Caco-2 (cell line): ENCODE measurements around the gene CLNK. TPM values are rescaled to one million over a fixed set of nuclear protein-coding genes. Genes with fewer than 3 reads are reported as not detected.

Experiments used
- BruUV-seq: library from RNA; stranded (reverse); fragments of 400-500 nt; replicated peaks from 2 replicates; lab custom pipeline; 2021; lab: Mats Ljungman, UMichigan
- CTCF ChIA-PET: fragments of 300-600 bp; sonication (Branson Sonifier 250); formaldehyde crosslinking; loops from one replicate; lab custom pipeline; 2022; ENCODE audit warnings: antibody characterized with exemption; lab: Charles Lee
- POLR2A ChIA-PET: fragments of 300-600 bp; sonication (Branson Sonifier 250); formaldehyde crosslinking; loops from one replicate; lab custom pipeline; 2022; ENCODE audit warnings: antibody characterized with exemption; lab: Charles Lee
- DNase-seq, 2 experiments: peaks; one replicate each; pipeline versions ENCODE4 v3.0.0 to v3.0.0-alpha.2; 2020 to 2022
- H3K27me3 ChIP-seq: replicated peaks from 2 replicates; pipeline ENCODE4 v1.6.0; 2011; ENCODE audit warnings: low read length; ENCODE audit not compliant: control insufficient read depth, insufficient read depth
- H3K36me3 ChIP-seq: 2 replicates; pipeline ENCODE4 v1.5.1; 2011; ENCODE audit warnings: low read length; ENCODE audit not compliant: control insufficient read depth, insufficient read depth
- H3K4me1 ChIP-seq: fragments of 250-450 bp; sonication (Bioruptor Pico); 2 replicates; pipeline ENCODE4 v1.5.1; 2020; ENCODE audit warnings: mild to moderate bottlenecking
- H3K4me3 ChIP-seq: 2 replicates; pipeline ENCODE4 v1.5.1; 2011; ENCODE audit warnings: low read depth, mild to moderate bottlenecking, control low read depth, low read length
- H3K9me3 ChIP-seq: fragments of 250-450 bp; sonication (Bioruptor Pico); 2 replicates; pipeline ENCODE4 v1.5.1; 2020; ENCODE audit warnings: mild to moderate bottlenecking, moderate library complexity
- H3K27ac Mint-ChIP-seq: one replicate; pipeline ENCODE4 v1.8.0; 2022; ENCODE audit warnings: mixed read lengths; ENCODE audit not compliant: unreplicated experiment
- H3K27me3 Mint-ChIP-seq: one replicate; pipeline ENCODE4 v1.8.0; 2022; ENCODE audit warnings: mixed read lengths; ENCODE audit not compliant: insufficient read depth, unreplicated experiment
- H3K36me3 Mint-ChIP-seq: one replicate; pipeline ENCODE4 v1.8.0; 2022; ENCODE audit warnings: mild to moderate bottlenecking, mixed read lengths; ENCODE audit not compliant: insufficient read depth, unreplicated experiment
- H3K4me1 Mint-ChIP-seq: one replicate; pipeline ENCODE4 v1.8.0; 2022; ENCODE audit warnings: low read depth, mixed read lengths; ENCODE audit not compliant: unreplicated experiment
- H3K4me3 Mint-ChIP-seq: one replicate; pipeline ENCODE4 v1.8.0; 2022; ENCODE audit warnings: mild to moderate bottlenecking, moderate library complexity, mixed read lengths; ENCODE audit not compliant: unreplicated experiment
- H3K9me3 Mint-ChIP-seq: one replicate; pipeline ENCODE4 v1.8.0; 2022; ENCODE audit warnings: mixed read lengths; ENCODE audit not compliant: unreplicated experiment
- intact Hi-C: fragments of 100-400 bp; cut with micrococcal nuclease; formaldehyde crosslinking; loops from one replicate; pipeline ENCODE4 v1.10.0; 2022; ENCODE audit not compliant: unreplicated experiment
- total RNA-seq: library from RNA; stranded (reverse); gene quantifications from 2 replicates; pipeline ENCODE4 v1.2.3, GENCODE V29; 2022
- TF ChIP-seq, protein P1 (sequence below), 2 experiments: fragments of 200-600 bp in 1 of 2; IDR thresholded peaks; 1 replicate in 1 of 2; 2 replicates in 1 of 2; pipeline versions ENCODE4 v1.5.1 to v1.8.0; 2011 to 2022; ENCODE audit warnings: antibody characterized with exemption in 1 of 2, control low read depth in 1 of 2, inconsistent platforms in 1 of 2, low read depth in 1 of 2, low read length in 1 of 2, mild to moderate bottlenecking in 1 of 2, moderate library complexity in 1 of 2; ENCODE audit not compliant: insufficient read depth in 1 of 2, severe bottlenecking in 1 of 2, unreplicated experiment in 1 of 2

Gene CLNK
- total RNA-seq, 1 experiment from 2014 or later = not detected

DNA sequence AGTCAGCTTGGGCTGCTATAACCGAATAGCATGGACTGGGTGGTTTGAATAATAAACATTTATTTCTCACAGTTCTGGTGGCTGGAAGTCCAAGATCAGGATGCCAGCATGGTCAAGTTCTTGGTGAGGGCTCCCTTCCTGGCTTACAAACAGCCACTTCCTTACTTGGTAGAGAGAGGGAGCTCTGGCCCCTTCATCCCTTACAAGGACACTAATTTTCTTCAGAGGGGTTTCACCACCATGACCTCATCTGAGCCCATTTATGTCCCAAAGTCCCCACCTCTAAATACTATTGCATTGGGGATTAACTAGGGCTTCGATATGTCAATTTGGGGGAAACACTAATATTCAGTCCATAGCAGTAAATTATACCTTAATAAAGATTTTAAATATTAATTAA is 61.8 kb downstream of the CLNK start:
- no peaks in the 10 kb centered on the region for H3K9me3 ChIP-seq
- H3K36me3 ChIP-seq = no peaks in the 10 kb centered on the region
- no TSS peak for BruUV-seq
- H3K4me1 Mint-ChIP-seq = peaks cover 20% of the 10 kb centered on the region
- H3K27ac Mint-ChIP-seq = no peak overlapping the region
- intact Hi-C loops = loop anchor here (5.0 kb wide), 2 partner anchors 35 to 210 kb away; no protein-coding TSS in a partner anchor
- ChIA-PET POLR2A (no interaction called here), CTCF (no interaction called here)
- H3K4me1 ChIP-seq = peaks cover 29% of the 10 kb centered on the region
- H3K27me3 ChIP-seq = no peaks in the 10 kb centered on the region
- H3K36me3 Mint-ChIP-seq = no peaks in the 10 kb centered on the region
- H3K4me3 Mint-ChIP-seq = no peak overlapping the region
- no peak for DNase-seq
- TF ChIP-seq, protein P1, sequence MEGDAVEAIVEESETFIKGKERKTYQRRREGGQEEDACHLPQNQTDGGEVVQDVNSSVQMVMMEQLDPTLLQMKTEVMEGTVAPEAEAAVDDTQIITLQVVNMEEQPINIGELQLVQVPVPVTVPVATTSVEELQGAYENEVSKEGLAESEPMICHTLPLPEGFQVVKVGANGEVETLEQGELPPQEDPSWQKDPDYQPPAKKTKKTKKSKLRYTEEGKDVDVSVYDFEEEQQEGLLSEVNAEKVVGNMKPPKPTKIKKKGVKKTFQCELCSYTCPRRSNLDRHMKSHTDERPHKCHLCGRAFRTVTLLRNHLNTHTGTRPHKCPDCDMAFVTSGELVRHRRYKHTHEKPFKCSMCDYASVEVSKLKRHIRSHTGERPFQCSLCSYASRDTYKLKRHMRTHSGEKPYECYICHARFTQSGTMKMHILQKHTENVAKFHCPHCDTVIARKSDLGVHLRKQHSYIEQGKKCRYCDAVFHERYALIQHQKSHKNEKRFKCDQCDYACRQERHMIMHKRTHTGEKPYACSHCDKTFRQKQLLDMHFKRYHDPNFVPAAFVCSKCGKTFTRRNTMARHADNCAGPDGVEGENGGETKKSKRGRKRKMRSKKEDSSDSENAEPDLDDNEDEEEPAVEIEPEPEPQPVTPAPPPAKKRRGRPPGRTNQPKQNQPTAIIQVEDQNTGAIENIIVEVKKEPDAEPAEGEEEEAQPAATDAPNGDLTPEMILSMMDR (IDR thresholded peaks at IDR 0.05; ENCODE audit: insufficient read depth in 1 of 2, low read depth in 1 of 2, low read length in 1 of 2, severe bottlenecking in 1 of 2, unreplicated experiment in 1 of 2) = no peak
- no peak overlapping the region for H3K4me3 ChIP-seq
- H3K9me3 Mint-ChIP-seq = peaks cover 20% of the 10 kb centered on the region
- no peaks in the 10 kb centered on the region for H3K27me3 Mint-ChIP-seq

DNA sequence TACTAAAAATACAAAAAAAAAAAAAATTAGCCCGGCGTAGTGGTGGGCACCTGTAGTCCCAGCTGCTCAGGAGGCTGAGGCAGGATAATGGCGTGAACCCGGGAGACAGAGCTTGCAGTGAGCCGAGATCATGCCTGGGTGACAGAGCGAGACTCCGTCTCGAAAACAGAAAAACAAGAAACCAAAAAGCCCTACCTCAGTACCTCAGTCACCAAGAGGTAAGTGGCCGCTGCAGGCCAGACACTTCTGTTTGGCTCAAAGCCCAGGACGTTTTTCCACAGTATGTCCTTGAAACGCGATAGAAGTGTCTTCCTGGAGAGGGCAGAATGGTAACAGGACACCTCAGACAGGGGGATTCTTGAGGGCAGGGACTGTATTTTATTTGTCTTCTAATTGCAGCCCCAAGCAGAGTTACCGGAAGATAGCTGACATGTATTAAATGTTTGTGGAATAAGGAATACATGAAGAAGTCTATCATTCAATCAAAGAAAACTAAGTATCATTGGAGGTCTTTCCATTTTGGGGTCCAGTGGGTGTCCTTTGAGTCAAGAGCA is 63.6 kb downstream of the CLNK start:
- Mint-ChIP-seq H3K4me3 (no peak overlapping the region), H3K27me3 (no peaks in the 10 kb centered on the region), H3K9me3 (peaks cover 20% of the 10 kb centered on the region), H3K4me1 (peaks cover 20% of the 10 kb centered on the region), H3K36me3 (no peaks in the 10 kb centered on the region), H3K27ac (no peak overlapping the region)
- TF ChIP-seq, protein P1 (IDR thresholded peaks at IDR 0.05; ENCODE audit: insufficient read depth in 1 of 2, low read depth in 1 of 2, low read length in 1 of 2, severe bottlenecking in 1 of 2, unreplicated experiment in 1 of 2) = no peak
- ChIA-PET CTCF (interaction anchor here (0.7 kb wide), 1 partner anchor 1008 kb away, joined by 4 read pairs; no protein-coding TSS in a partner anchor), POLR2A (no interaction called here)
- intact Hi-C loops = loop anchor here (5.0 kb wide), 2 partner anchors 36 to 211 kb away; no protein-coding TSS in a partner anchor
- Histone ChIP-seq H3K4me1 (peaks cover 29% of the 10 kb centered on the region), H3K4me3 (no peak overlapping the region), H3K9me3 (no peaks in the 10 kb centered on the region), H3K27me3 (no peaks in the 10 kb centered on the region), H3K36me3 (no peaks in the 10 kb centered on the region)
- no TSS peak for BruUV-seq
- no peak for DNase-seq

DNA sequence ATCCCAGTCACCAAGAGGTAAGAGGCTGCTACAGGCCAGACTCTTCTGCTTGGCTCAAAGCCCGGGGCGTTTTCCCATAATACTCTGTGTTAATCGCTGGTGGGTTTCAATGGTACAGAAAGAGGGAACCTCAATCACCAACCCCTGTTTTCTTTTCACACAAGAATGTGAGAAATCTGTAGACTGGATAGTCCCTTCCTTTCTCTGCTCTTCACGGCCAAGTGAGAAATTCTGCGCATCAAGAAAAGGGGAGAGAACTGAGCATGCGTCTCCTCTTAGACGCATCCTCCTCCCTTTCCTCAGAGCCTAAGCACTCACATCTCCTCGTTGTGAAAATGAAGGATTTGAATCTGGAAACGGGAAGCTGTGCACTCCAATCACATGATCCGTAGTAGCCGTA is 64.7 kb downstream of the CLNK start:
- no peak for DNase-seq
- Mint-ChIP-seq H3K4me1 (peaks cover 14% of the 10 kb centered on the region), H3K9me3 (peaks cover 9% of the 10 kb centered on the region), H3K27me3 (no peaks in the 10 kb centered on the region), H3K36me3 (no peaks in the 10 kb centered on the region), H3K4me3 (no peak overlapping the region), H3K27ac (no peak overlapping the region)
- no peaks in the 10 kb centered on the region for H3K36me3 ChIP-seq
- ChIA-PET CTCF (no interaction called here), POLR2A (no interaction called here)
- no peaks in the 10 kb centered on the region for H3K9me3 ChIP-seq
- H3K4me3 ChIP-seq = no peak overlapping the region
- BruUV-seq = no TSS peak
- H3K27me3 ChIP-seq = no peaks in the 10 kb centered on the region
- peaks cover 22% of the 10 kb centered on the region for H3K4me1 ChIP-seq
- TF ChIP-seq, protein P1 (IDR thresholded peaks at IDR 0.05; ENCODE audit: insufficient read depth in 1 of 2, low read depth in 1 of 2, low read length in 1 of 2, severe bottlenecking in 1 of 2, unreplicated experiment in 1 of 2) = no peak
- intact Hi-C loops = loop anchor here (5.0 kb wide), 2 partner anchors 37 to 212 kb away; no protein-coding TSS in a partner anchor
